Peyer's patch (tissue), 4 donors: ENCODE results near the gene HSP90AB1. TPM values are rescaled to one million over a fixed set of nuclear protein-coding genes. Genes with fewer than 3 reads are reported as not detected.

Experiments
- DNase-seq, 3 donors: peaks; one replicate each; pipeline ENCODE4 v3.0.0-alpha.2; 2017 to 2019
- H3K27ac ChIP-seq, 4 donors: fragments of 200-600 bp; sonication (generic); one replicate each; pipeline ENCODE4 v1.5.1; 2016 to 2019
- H3K27me3 ChIP-seq, 2 donors: fragments of 200-600 bp; sonication (generic); one replicate each; pipeline ENCODE4 v1.5.1; 2019
- H3K36me3 ChIP-seq, 3 donors: fragments of 200-600 bp; sonication (generic); one replicate each; pipeline ENCODE4 v1.5.1; 2016 to 2019
- H3K4me1 ChIP-seq, 4 donors: fragments of 200-600 bp; sonication (generic); one replicate each; pipeline ENCODE4 v1.5.1; 2016 to 2019
- H3K4me3 ChIP-seq, 4 donors: fragments of 200-600 bp; sonication (generic); 1 replicate in 3 of 4; 2 replicates in 1 of 4; pipeline ENCODE4 v1.5.1; 2016 to 2019; ENCODE audit warnings: mild to moderate bottlenecking in 1 of 4
- H3K9me3 ChIP-seq, 4 donors: fragments of 200-600 bp; sonication (generic); one replicate each; pipeline ENCODE4 v1.5.1; 2016 to 2019; ENCODE audit warnings: mild to moderate bottlenecking in 1 of 4
- POLR2A ChIP-seq, 2 donors: fragments of 450-650 bp; IDR thresholded peaks; one replicate each; pipeline ENCODE4 v1.5.1; 2017; ENCODE audit warnings: antibody characterized with exemption in 2 of 2, mild to moderate bottlenecking in 2 of 2, moderate library complexity in 2 of 2
- total RNA-seq, 4 donors: library from RNA; depleted of rRNA; stranded (reverse); fragments of >200 nt; gene quantifications; one replicate each; pipeline ENCODE4 v1.1.0, GENCODE V29; 2016
- TF ChIP-seq, protein P1 (sequence below), 6 experiments: fragments of 450-650 bp in 4 of 6; fragments of 200-600 bp in 2 of 6; sonication (generic) in 1 of 6; IDR thresholded peaks; one replicate each; pipeline ENCODE4 v1.5.1; 2017 to 2019; ENCODE audit warnings: antibody characterized with exemption in 6 of 6, mild to moderate bottlenecking in 3 of 6, moderate library complexity in 1 of 6

The HSP90AB1 gene
- total RNA-seq, 4 donors from 2014 or later = 181 to 330 (median 254) TPM

DNA sequence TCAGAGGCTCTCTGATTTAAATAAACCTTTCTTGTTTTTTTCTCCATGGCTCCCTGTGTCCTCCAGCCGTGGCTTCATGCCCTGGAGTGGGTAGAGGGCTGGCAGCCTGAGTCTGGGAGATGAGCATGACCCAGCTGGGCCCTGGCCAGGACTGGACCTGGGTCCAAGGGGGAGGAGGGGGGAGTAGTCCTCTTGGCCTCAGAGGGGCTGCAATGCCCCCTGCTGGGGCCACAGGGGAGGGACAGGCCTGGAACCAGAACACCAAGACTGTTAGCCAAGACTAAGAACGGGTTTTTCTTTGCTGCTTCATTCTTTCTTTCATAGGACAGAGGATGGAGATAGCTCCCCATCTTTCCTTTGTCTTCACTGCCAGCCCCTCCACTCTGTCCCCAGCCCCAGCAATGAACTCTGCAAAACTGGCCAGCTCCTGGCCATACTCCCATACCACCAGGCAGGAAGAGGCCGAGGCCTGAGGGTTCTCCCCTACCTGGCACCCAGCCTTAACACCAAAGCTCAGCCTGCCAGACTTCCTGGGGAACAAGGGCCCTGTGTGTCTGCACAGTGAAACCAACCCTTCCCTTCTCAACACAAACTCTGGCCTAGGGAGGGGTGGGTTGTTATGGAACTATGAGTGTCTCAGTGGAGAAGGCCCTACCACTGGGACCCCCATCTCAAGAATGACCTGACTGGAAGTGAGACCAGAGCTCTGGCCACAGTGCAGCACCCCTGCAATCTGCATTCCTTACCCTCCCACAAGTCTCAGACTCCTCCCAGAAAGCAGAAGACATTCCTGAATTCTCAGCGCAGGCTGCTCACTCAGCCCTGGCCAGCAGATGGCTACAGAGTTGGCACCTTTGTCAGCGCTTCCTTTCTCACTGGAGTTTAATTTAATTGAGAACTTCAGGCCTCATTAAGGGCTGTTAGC is 12.5 kb upstream of the HSP90AB1 start:
- no peaks in the 10 kb centered on the region for H3K27me3 ChIP-seq
- H3K27ac ChIP-seq = peak overlapping the region; percentile 4 to 60 (median 30)
- peaks cover 0 to 29% (median 2%) of the 10 kb centered on the region in 4 donors for H3K4me1 ChIP-seq
- TF ChIP-seq POLR2A (IDR thresholded peaks at IDR 0.05) = no peak
- TF ChIP-seq, protein P1, sequence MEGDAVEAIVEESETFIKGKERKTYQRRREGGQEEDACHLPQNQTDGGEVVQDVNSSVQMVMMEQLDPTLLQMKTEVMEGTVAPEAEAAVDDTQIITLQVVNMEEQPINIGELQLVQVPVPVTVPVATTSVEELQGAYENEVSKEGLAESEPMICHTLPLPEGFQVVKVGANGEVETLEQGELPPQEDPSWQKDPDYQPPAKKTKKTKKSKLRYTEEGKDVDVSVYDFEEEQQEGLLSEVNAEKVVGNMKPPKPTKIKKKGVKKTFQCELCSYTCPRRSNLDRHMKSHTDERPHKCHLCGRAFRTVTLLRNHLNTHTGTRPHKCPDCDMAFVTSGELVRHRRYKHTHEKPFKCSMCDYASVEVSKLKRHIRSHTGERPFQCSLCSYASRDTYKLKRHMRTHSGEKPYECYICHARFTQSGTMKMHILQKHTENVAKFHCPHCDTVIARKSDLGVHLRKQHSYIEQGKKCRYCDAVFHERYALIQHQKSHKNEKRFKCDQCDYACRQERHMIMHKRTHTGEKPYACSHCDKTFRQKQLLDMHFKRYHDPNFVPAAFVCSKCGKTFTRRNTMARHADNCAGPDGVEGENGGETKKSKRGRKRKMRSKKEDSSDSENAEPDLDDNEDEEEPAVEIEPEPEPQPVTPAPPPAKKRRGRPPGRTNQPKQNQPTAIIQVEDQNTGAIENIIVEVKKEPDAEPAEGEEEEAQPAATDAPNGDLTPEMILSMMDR (IDR thresholded peaks at IDR 0.05) = peak; percentile 29 to 65 (median 59)
- H3K36me3 ChIP-seq = no peaks in the 10 kb centered on the region
- H3K9me3 ChIP-seq = no peaks in the 10 kb centered on the region
- no peak overlapping the region for H3K4me3 ChIP-seq
- DNase-seq = peak in 2 of 3 donors; percentile 66 to 74

DNA sequence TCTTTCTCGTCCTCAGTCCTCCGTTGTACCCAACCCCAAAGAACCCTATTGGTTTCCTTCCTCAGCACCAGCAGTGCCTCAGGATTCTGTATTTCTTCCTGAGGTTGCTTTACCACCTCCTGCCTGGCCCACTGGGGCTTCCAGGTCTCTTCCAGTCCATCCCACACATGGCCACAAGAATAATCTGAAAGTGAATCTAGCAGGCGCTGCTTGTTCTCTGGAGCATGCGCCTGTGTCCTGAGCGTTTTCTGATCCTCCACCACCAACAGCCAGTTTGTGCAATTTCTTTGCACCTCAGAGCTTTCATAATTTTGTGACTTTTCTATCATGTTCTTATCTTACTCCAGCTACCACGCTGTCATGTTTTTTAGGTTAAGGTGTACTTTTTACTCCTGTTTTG is 11.6 kb upstream of the HSP90AB1 start:
- H3K4me3 ChIP-seq = no peak overlapping the region
- peak in 1 of 3 donors; percentile 13 for DNase-seq
- TF ChIP-seq, protein P1 (IDR thresholded peaks at IDR 0.05) = no peak
- no peak for TF ChIP-seq POLR2A (IDR thresholded peaks at IDR 0.05)
- peaks cover 0 to 29% (median 2%) of the 10 kb centered on the region in 4 donors for H3K4me1 ChIP-seq
- H3K27ac ChIP-seq = peak overlapping the region in 1 of 4 donors; percentile 60
- no peaks in the 10 kb centered on the region for H3K27me3 ChIP-seq
- no peaks in the 10 kb centered on the region for H3K36me3 ChIP-seq
- no peaks in the 10 kb centered on the region for H3K9me3 ChIP-seq

DNA sequence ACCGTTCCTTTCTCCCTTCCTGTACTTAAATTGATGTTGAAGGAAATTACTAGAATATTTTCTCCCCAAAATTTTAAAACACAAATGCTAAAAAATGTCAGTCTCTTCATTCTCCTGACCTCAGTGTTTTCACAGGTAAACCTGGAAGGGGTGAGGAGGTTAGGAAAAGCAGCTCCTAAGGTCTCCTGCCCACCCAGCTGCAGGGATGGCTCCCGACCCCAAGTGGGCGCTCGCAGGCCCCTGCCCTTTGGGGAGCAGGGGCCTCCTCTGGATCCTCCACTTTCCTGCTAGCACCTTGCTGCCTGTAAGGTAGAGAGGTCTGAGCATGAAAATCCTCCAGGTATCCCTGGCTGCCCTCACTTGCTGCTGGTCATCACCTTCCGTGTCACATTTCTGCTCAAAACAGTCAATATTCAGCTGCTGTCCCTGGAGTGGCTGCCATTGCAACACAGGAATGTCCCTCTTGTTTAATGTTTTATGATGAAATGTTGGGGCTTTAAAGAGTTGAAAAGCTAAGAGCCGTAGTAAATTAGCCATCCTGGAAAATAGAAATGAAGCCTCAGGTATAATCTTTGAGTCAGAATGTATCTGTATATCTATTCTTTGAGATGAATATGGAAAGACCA is 10.9 kb upstream of the HSP90AB1 start:
- no peak overlapping the region for H3K4me3 ChIP-seq
- H3K4me1 ChIP-seq = peaks cover 0 to 29% (median 2%) of the 10 kb centered on the region in 4 donors
- H3K9me3 ChIP-seq = no peaks in the 10 kb centered on the region
- TF ChIP-seq, protein P1 (IDR thresholded peaks at IDR 0.05) = no peak
- TF ChIP-seq POLR2A (IDR thresholded peaks at IDR 0.05) = no peak
- H3K27me3 ChIP-seq = no peaks in the 10 kb centered on the region
- peak in 1 of 3 donors; percentile 9 for DNase-seq
- no peak overlapping the region for H3K27ac ChIP-seq
- no peaks in the 10 kb centered on the region for H3K36me3 ChIP-seq

- DNase-seq = peak; percentile 80 to 96 (median 92)
- H3K9me3 ChIP-seq = no peaks in the 10 kb centered on the region
- peaks cover 0 to 29% (median 2%) of the 10 kb centered on the region in 4 donors for H3K4me1 ChIP-seq
- peak overlapping the region; percentile 85 to 99 (median 96) for H3K27ac ChIP-seq
- no peaks in the 10 kb centered on the region for H3K36me3 ChIP-seq
- TF ChIP-seq POLR2A (IDR thresholded peaks at IDR 0.05) = peak; percentile 73 to 77
- TF ChIP-seq, protein P1 (IDR thresholded peaks at IDR 0.05) = no peak
- H3K27me3 ChIP-seq = no peaks in the 10 kb centered on the region
- H3K4me3 ChIP-seq = peak overlapping the region; percentile 55 to 88 (median 60)
Observed at GRCh38 chr6:44237021-44237812, 9.7 kb upstream of the HSP90AB1 start.

DNA sequence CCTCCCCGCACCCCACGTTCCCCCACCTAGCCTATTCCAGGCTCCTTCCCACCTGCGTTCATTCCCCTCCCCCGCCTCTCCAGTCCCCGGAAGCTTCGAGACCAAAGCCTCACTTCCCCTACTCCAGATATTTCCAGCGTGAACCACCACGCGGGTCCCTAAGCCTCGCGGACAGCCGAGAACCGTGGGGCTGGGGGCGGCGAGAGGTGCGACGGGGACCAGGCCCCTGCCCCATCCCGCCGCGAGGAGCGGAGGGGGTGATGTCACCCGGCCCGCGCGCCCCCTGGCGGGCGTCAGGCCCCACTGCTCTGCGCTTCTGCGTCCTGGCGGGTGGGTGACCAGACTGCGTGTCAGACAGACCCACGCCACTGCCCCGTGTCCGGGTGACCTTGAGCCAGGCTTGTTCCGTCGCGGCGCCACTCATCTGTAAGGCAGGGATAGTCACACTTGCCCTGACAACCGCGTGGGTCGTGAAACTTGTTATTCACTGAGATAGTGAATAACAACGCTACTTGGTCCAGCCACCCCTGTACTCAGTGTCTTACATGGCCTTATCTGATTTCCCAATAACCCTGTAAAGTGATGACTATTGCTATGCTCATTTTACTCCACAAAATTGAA is 9.0 kb upstream of the HSP90AB1 start:
- H3K27me3 ChIP-seq = no peaks in the 10 kb centered on the region
- peak overlapping the region; percentile 55 to 88 (median 60) for H3K4me3 ChIP-seq
- H3K27ac ChIP-seq = peak overlapping the region; percentile 85 to 99 (median 96)
- H3K36me3 ChIP-seq = no peaks in the 10 kb centered on the region
- TF ChIP-seq POLR2A (IDR thresholded peaks at IDR 0.05) = peak in 1 of 2 donors; percentile 1
- TF ChIP-seq, protein P1 (IDR thresholded peaks at IDR 0.05) = peak; percentile 95 to 98 (median 98)
- peaks cover 0 to 29% (median 2%) of the 10 kb centered on the region in 4 donors for H3K4me1 ChIP-seq
- peak; percentile 77 to 88 (median 88) for DNase-seq
- no peaks in the 10 kb centered on the region for H3K9me3 ChIP-seq
